HG03097 (cell line): ENCODE measurements around the gene DTNB.
"Not testable (repeated sequence)": the region's sequence is repeated elsewhere in the genome, so short reads cannot be mapped to it uniquely, and the experiment has no call there.

ENCODE experiments used
- ATAC-seq: cut with Tn5 transposase; IDR thresholded peaks from one replicate; pipeline ENCODE4 v1.9.1; 2021; ENCODE audit not compliant: unreplicated experiment, low FRiP score

DTNB gene

DNA sequence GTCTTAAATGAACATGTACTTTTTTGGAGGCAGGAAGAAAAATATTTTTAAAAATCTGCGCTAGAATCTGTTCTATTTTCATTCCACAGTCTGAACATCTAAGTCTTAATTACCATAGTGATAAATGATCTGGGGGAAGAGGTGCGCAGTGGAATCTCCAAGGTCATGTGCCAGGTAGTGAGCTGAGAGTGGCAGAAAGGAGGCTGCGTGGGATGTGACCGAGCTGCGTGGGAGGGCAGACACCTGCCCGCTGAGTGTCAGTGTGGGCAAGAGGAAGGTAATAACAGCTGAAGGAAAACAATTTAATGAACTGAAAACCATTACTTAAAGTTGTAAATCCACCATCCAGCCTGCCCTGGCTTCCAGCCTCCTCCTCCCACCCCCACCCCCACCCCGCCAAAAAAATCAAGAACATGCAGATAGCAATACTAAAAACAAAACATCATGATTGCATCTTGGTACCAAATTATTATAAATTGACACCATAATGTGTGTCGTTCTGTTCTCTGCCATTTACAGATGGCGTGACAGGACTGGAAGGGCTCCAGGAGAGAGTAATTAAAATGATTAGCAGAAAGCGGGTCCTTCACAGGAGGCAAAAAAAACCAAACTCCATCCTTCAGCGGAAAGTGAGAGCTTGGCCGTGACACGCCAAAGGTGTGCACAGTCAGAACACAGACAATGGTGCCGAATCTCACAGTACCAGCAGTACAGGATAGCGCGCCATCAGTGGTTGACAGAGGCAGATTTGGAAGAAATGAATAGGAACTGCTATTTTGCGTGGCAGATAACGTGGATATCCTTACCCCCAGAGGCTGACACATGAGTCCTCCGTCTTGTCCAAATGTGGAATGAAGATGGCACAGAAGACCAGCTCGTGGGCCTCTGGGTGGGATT lies 11.4 kb upstream of the DTNB start:
- ATAC-seq, result no peak

DNA sequence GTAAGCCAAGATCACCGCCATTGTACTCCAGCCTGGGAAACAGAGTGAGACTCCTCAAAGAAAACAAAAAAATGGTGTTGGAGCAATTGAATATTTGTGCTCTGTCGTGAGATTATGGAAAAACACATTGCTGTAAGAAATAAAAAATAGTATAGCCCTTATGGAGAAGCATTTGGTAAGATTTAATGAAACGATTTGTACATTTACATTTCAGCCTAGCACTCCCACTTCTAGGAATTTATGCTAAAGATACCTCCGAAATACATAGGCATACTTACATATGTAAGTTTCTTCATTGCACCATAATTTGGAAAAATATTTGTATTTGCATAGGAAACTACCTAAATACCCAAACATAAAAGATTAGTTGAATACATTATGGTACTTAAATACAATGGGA lies 8.7 kb upstream of the DTNB start:
- ATAC-seq, result no peak

DNA sequence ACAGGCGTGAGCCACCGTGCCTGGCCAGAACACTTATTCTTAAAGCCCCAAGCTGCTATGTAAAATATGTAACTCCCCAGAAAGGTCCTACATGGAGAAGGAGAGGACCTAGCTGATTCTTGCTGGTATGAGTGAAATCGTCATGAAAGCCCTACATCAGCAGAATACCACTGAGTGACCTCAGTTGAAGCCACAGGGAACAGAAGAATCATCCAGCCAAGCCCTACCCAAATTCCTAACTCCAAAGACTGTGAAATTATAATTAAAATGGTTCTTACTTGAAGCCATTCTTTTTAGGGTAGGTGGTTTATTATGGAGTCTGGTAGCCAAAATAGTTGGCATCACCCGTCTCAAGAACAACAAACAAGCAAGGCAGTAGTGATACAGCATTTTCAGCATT lies 4.5 kb upstream of the DTNB start:
- no peak for ATAC-seq

- ATAC-seq, result no peak
These were observed 643 bp upstream of the DTNB start for GRCh38 chr2:25674077-25674362.

DNA sequence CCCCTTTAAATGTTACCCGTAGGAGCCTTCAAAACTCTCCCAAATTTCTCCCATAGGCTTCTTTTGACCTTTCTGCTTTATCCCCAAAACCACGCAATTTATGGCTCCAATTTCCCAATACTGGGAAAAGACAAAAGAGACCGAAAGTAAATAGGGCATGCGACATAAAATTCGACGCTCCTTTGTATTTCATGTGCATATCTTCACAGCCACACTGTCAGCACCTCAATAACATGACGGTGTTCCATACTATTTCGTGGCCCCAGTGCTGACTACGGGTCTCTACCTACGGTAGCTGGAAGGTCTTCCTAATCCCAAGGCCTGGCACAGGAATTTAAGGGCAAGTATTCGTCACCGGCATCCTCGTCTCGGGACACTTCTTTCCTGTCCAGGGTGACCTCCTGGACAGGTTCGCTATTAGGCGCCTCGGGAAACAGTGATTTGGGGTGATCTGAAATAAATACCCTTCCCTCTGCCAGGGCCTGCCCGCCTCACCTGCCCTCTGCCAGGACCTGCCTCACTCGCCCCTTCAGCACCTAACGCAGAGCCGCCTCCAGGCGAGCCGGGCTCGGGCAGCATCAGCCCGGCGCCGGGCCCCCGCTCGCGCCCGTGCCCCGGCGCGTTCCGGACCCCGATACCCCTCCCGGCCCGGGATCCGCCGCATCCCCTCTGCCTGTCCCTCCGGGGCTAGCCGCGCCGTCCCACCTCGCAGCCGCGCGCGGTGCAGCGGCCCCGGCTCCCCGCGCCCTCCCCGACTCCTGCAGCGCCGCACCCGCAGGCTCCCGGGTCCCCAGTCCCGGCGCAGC lies 680 bp downstream of the DTNB start:
- peak; percentile 48 for ATAC-seq

DNA sequence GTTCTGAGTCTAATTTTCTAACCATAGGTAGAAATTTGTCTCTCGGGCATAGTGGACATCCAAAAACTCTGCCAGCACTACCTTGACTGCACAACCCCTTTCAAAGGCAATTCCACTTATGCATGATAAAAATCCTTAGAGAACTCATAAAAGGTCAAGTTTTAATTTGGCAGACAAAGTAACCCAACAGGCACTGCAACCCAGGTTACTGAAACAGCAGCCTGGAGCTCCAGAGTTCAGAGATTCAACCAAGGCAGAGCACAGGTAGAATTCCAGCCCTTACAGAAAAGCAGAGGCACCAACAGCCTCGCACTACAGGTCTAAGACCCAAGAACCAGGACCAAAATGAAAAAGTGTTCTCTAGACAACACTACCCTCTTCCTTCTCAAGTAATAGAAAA lies 1.8 kb downstream of the DTNB start:
- no peak for ATAC-seq

- no peak for ATAC-seq
These were observed 3.9 kb downstream of the DTNB start for GRCh38 chr2:25669520-25669919.

GRCh38 chr2:25666218-25666617 lies 7.2 kb downstream of the DTNB start:
- no peak for ATAC-seq

GRCh38 chr2:25665429-25665828 lies 7.9 kb downstream of the DTNB start:
- not testable (repeated sequence) for ATAC-seq

DNA sequence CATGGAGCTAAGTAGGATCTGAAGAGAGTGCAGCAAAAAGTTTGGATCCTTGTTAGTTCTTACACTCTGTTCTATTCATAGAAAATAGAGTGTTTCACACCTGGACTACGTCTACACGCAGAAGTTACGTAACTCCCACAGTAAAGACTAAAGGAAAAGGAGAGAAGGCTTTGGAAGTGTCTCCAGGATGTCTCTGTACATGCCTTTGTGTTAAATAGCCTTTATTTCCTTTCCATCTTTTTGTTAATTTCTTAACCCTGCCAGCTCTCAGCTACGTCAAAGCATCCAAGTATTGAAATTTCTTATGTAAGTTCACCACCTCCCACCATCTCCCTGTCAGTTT lies 8.4 kb downstream of the DTNB start:
- ATAC-seq, result no peak

DNA sequence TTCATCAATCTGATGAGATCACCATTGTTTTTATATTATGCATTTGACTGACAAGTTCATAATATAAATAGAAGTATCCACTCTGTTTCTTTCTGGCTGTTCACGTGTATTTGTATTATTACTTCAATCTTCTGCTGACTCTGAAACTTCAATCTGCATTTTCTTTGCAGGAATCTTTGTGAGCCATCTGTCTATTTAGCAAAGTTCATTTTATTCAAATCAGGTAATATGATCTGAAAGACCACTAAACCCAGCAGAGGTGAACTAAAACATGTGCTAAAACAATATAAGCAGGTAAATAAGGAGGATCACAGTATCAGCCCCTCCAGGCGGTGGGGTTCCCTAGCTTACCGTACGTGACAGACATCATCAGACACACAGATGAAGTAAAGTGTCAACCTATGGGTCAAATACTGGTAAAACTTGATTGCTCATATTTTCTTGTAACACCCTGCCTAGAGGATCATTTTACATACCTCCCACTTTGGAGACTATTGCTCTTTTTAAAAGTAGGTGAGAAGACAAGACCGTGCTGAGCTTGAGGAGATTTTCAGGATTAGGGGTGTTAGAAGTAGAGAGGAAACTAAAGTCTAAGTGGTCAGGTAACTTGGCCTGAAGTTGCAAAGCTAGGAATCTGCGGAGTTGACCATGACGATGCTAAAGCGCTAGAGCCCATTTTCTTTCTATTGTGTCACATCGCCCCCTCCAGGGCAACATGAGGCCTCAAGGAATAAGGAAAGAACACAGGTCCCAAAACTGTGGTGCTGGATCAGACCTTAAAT lies 9.0 kb downstream of the DTNB start:
- no peak for ATAC-seq

DNA sequence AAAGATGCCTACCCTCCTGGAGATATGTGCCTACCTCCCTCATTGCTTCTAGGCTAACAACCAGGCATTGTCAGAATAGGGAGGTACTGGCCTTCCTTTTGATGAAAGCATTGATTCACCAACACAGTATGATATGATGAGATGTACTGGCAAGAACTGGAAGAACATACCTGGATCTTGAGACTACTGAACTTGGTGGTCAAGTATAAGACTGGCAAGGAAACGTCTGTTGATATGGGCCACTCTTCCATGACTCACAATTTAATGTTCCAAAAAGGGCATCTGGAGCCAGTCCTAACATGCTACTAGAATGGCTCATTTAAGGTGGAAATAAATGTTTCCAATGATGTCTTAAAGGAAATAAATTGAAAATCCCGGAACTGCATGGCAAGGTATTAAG lies 18.1 kb downstream of the DTNB start:
- no peak for ATAC-seq

DNA sequence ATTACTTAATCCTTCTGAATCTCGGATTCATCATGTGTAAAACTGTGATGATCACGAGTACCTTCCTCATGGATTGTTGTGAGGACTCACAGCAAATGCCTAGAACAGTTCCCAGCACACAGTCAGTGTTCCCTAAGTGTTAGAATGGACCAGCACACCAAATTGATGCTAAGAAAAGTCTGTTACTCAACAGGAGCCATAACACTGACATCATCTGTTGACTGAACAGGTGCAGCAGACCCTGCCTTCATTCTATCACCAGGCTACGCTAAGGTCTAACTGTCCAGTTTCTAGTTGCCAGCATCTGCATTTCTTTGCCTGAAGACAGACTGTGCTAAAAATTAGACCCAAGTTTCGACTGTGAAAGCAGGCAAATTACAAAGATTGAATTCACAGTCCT lies 18.6 kb downstream of the DTNB start:
- no peak for ATAC-seq

- ATAC-seq, result no peak
These were observed 21.5 kb downstream of the DTNB start for GRCh38 chr2:25651782-25652455.

DNA sequence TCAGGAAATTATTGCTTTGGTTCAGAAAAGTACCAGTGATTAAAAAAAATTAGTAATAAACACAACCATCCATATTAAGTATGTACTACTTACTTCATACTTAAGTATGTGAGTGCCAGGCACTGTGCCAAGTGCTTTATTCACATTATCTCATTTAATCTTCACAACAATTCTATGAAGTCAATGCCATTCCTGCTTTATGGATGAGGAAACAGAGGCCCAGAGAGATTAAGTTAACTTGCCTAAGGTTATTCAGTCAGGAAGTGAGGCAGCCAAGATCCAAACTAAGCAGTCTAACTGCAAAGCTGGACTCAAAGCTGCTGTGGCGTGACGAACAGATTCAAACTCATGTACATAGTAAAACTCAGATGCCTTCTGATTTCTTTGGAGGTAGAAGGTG lies 22.3 kb downstream of the DTNB start:
- ATAC-seq, result no peak

GRCh38 chr2:25650256-25650655 lies 23.1 kb downstream of the DTNB start:
- no peak for ATAC-seq

GRCh38 chr2:25649786-25650185 lies 23.6 kb downstream of the DTNB start:
- no peak for ATAC-seq

DNA sequence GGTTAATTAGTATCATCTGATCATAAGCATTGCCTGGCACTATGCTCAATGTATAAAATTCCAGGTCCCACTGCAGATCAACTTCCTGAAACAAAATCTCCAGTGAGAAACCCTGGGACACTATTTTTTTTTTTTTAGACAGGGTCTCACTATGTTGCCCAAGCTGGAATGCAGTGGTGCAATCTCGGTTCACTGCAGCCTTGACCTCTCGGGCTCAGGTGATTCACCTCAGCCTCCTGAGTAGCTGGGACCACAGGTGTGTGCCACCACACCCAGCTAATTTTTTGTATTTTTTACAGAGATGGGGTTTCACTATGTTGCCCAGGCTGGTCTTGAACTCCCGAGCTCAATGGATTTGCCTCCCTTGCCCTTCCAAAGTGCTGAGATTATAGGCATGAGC lies 31.1 kb downstream of the DTNB start:
- ATAC-seq, result no peak

- no peak for ATAC-seq
These were observed 33.7 kb downstream of the DTNB start for GRCh38 chr2:25639696-25640095.

- ATAC-seq, result no peak
These were observed 34.2 kb downstream of the DTNB start for GRCh38 chr2:25639131-25639530.

DNA sequence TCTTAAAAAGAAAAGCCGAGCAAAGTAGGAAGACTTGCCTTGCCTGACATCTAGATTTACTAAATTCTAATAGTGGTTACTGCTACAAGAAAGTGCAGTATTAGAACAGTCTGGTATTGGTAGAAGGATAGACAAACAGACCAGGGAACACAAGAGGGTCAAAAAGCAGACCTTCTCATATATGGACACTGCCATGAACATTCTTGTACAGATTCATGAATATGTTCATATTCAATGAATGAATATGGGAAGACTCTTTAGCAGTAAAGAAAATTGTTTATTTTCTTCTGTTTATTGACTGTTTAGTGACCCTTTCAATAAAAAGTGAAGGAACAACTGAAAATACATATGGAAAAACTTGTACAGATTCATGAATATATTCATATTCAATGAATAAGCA lies 37.6 kb downstream of the DTNB start:
- ATAC-seq, result no peak
